GM23248 (cell line): ENCODE results near the gene STIP1. TPM values are rescaled to one million over a fixed set of nuclear protein-coding genes. Genes with fewer than 3 reads are reported as not detected.
A peak's percentile ranks its signal among the peaks of the same experiment; 100 is the strongest.

Experiments used
- DNase-seq: peaks from one replicate; pipeline ENCODE4 v3.0.0-alpha.2; 2015
- H2AFZ ChIP-seq: fragments of 200-600 bp; sonication (generic); 2 replicates; pipeline ENCODE4 v1.6.1; 2016; ENCODE audit warnings: antibody characterized with exemption
- H3F3A ChIP-seq: fragments of 200-600 bp; sonication (generic); 2 replicates; pipeline ENCODE4 v1.6.1; 2016; ENCODE audit warnings: mild to moderate bottlenecking, antibody characterized with exemption, mixed run types; ENCODE audit not compliant: insufficient read depth
- H3K27ac ChIP-seq: fragments of 200-600 bp; sonication (generic); 2 replicates; pipeline ENCODE4 v1.5.1; 2016; ENCODE audit warnings: mild to moderate bottlenecking
- H3K27me3 ChIP-seq: fragments of 200-600 bp; sonication (generic); replicated peaks from 2 replicates; pipeline ENCODE4 v1.6.1; 2016; ENCODE audit warnings: mild to moderate bottlenecking; ENCODE audit not compliant: insufficient read depth
- H3K36me3 ChIP-seq: fragments of 200-600 bp; sonication (generic); 2 replicates; pipeline ENCODE4 v1.6.1; 2016; ENCODE audit warnings: low read depth, mild to moderate bottlenecking
- H3K4me1 ChIP-seq: fragments of 200-600 bp; sonication (generic); 2 replicates; pipeline ENCODE4 v1.6.1; 2016; ENCODE audit warnings: mild to moderate bottlenecking; ENCODE audit not compliant: insufficient read depth
- H3K4me2 ChIP-seq: fragments of 200-600 bp; sonication (generic); one replicate; pipeline ENCODE4 v1.6.1; 2016; ENCODE audit warnings: mild to moderate bottlenecking; ENCODE audit not compliant: unreplicated experiment
- H3K4me3 ChIP-seq: fragments of 200-600 bp; sonication (generic); 2 replicates; pipeline ENCODE4 v1.5.1; 2016; ENCODE audit warnings: mild to moderate bottlenecking
- H3K79me2 ChIP-seq: fragments of 200-600 bp; sonication (generic); 2 replicates; pipeline ENCODE4 v1.6.1; 2016; ENCODE audit warnings: mild to moderate bottlenecking; ENCODE audit not compliant: insufficient read depth
- H3K9ac ChIP-seq: fragments of 200-600 bp; sonication (generic); 2 replicates; pipeline ENCODE4 v1.6.1; 2016; ENCODE audit warnings: mild to moderate bottlenecking
- H3K9me2 ChIP-seq: fragments of 200-600 bp; sonication (generic); 2 replicates; pipeline ENCODE4 v1.6.1; 2016; ENCODE audit warnings: mixed run types, mild to moderate bottlenecking, moderate library complexity; ENCODE audit not compliant: insufficient read depth
- H3K9me3 ChIP-seq: fragments of 200-600 bp; sonication (generic); one replicate; pipeline ENCODE4 v1.6.1; 2017; ENCODE audit warnings: low read depth
- H4K20me1 ChIP-seq: fragments of 200-600 bp; sonication (generic); 2 replicates; pipeline ENCODE4 v1.6.0; 2016; ENCODE audit not compliant: insufficient read depth
- EZH2 ChIP-seq: fragments of 200-600 bp; sonication (generic); IDR thresholded peaks from 2 replicates; pipeline ENCODE4 v1.6.1; 2018; ENCODE audit warnings: antibody characterized with exemption, mild to moderate bottlenecking; ENCODE audit not compliant: insufficient read depth, poor library complexity, severe bottlenecking
- EZH2phosphoT487 ChIP-seq: fragments of 200-600 bp; sonication (generic); IDR thresholded peaks from 2 replicates; pipeline ENCODE4 v1.6.1; 2018; ENCODE audit warnings: antibody characterized with exemption, moderate library complexity, mild to moderate bottlenecking, low read depth; ENCODE audit not compliant: insufficient read depth
- WGBS, 2 experiments: methylation state at CpG; one replicate each; pipeline ENCODE4 v1.1.6; 2015 to 2017; ENCODE audit warnings: low lambda C conversion rate in 2 of 2, low coverage in 1 of 2; ENCODE audit errors: missing lambda C conversion rate in 2 of 2; 5-methylcytosine and 5-hydroxymethylcytosine counted together
- in situ Hi-C: fragments of 300-500 bp; cut with MboI; formaldehyde crosslinking; loops from 2 replicates; pipeline ENCODE4 v1.15.0; 2020
- polyA plus RNA-seq: library from polyadenylated mRNA; unstranded; fragments of >200 nt; fragmentation: Nextera tagmentation; extraction: Ambion mirVana; gene quantifications from 2 replicates; pipeline ENCODE4 v1.2.1, GENCODE V29; 2016
- total RNA-seq: library from RNA; depleted of rRNA; stranded (reverse); fragments of >200 nt; shearing (Covaris generic); gene quantifications from 2 replicates; pipeline ENCODE4 v1.2.3, GENCODE V29; 2014

Gene STIP1
- total and polyA plus RNA-seq, 2 experiments from 2014 or later = 115 to 128 TPM

GRCh38 chr11:64246871-64247728 lies 61.1 kb downstream of the STIP1 start, which contains the start of gene PPP1R14B:
TSS of gene PPP1R14B (minus strand) at chr11:64246943. CDS start at chr11:64246673, 270 bp downstream.
- Histone ChIP-seq H3K9ac (peak within 1 kb of the TSS; percentile 92), H4K20me1 (no peaks in the 10 kb centered on the region), H3K4me2 (peak within 1 kb of the TSS; percentile 99), H3K9me2 (no peaks in the 10 kb centered on the region), H3K4me1 (0 out of 2 replicates have a peak, but pooled peaks cover 10% of the 10 kb centered on the region), H3K9me3 (no peaks in the 10 kb centered on the region), H3F3A (peaks cover 14% of the 10 kb centered on the region; the same call in 1 of the 2 replicates), H3K27ac (peak within 1 kb of the TSS; percentile 89), H3K4me3 (peak within 1 kb of the TSS; percentile 100), H3K36me3 (no peaks in the 10 kb centered on the region; the same call in 1 of the 2 replicates), H3K27me3 (no peaks in the 10 kb centered on the region), H3K79me2 (peaks cover 47% of the 10 kb centered on the region), H2AFZ (peak within 1 kb of the TSS; percentile 82)
- DNase-seq = peak; percentile 94
- TF ChIP-seq EZH2 (no peak), EZH2phosphoT487 (no peak)
- WGBS, 2 experiments = 0 to 2% methylated on average over 44 to 63 of the region's 74 CpGs
- in situ Hi-C loops = no loop called here

- Histone ChIP-seq H3K9ac (peak overlapping the region; percentile 90), H3K4me2 (peak overlapping the region; percentile 99), H3K9me2 (no peaks in the 10 kb centered on the region), H3K27ac (peak overlapping the region; percentile 89), H3K4me3 (peak overlapping the region; percentile 94), H3K36me3 (no peaks in the 10 kb centered on the region; the same call in 1 of the 2 replicates), H4K20me1 (no peaks in the 10 kb centered on the region), H3K4me1 (peaks cover 9% of the 10 kb centered on the region; the same call in 1 of the 2 replicates), H3K79me2 (peaks cover 47% of the 10 kb centered on the region), H3K27me3 (no peaks in the 10 kb centered on the region), H3K9me3 (no peaks in the 10 kb centered on the region), H2AFZ (peak overlapping the region; percentile 82), H3F3A (peaks cover 14% of the 10 kb centered on the region; the same call in 1 of the 2 replicates)
- TF ChIP-seq EZH2 (no peak), EZH2phosphoT487 (no peak)
- DNase-seq = no peak
- in situ Hi-C loops = no loop called here
- 38 to 55% methylated on average over 20 to 31 of the region's 31 CpGs for WGBS, 2 experiments
Measured at GRCh38 chr11:64247729-64248531, 62.0 kb downstream of the STIP1 start.

GRCh38 chr11:64248578-64248977 lies 62.6 kb downstream of the STIP1 start:
- WGBS, 2 experiments = 80 to 83% methylated on average over 5 to 7 of the region's 7 CpGs
- in situ Hi-C loops = no loop called here
- no peak for DNase-seq

GRCh38 chr11:64249038-64249437 lies 63.1 kb downstream of the STIP1 start:
- H2AFZ ChIP-seq = no peak overlapping the region
- no peaks in the 10 kb centered on the region for H3K9me3 ChIP-seq
- H3K4me2 ChIP-seq = no peak overlapping the region
- TF ChIP-seq EZH2 (no peak), EZH2phosphoT487 (no peak)
- no peak overlapping the region for H3K27ac ChIP-seq
- peaks cover 48% of the 10 kb centered on the region for H3K79me2 ChIP-seq
- H3K27me3 ChIP-seq = no peaks in the 10 kb centered on the region
- no peaks in the 10 kb centered on the region for H3K36me3 ChIP-seq
- peaks cover 11% of the 10 kb centered on the region; the same call in 1 of the 2 replicates for H3K4me1 ChIP-seq
- in situ Hi-C loops = no loop called here
- WGBS, 2 experiments = 93 to 100% methylated on average over 4 of the region's 4 CpGs
- no peak overlapping the region for H3K9ac ChIP-seq
- peaks cover 14% of the 10 kb centered on the region; the same call in 1 of the 2 replicates for H3F3A ChIP-seq
- no peak overlapping the region for H3K4me3 ChIP-seq
- no peaks in the 10 kb centered on the region for H4K20me1 ChIP-seq
- no peak for DNase-seq
- H3K9me2 ChIP-seq = no peaks in the 10 kb centered on the region

More at GRCh38 chr11:64248578-64248977, 62.6 kb downstream of the STIP1 start:
- Histone ChIP-seq H3K4me2 (no peak overlapping the region), H3K4me1 (peaks cover 10% of the 10 kb centered on the region; the same call in 1 of the 2 replicates), H3K27ac (no peak overlapping the region), H4K20me1 (no peaks in the 10 kb centered on the region), H3F3A (peaks cover 14% of the 10 kb centered on the region; the same call in 1 of the 2 replicates), H3K9ac (no peak overlapping the region), H2AFZ (no peak overlapping the region), H3K4me3 (no peak overlapping the region), H3K9me2 (no peaks in the 10 kb centered on the region), H3K79me2 (peaks cover 48% of the 10 kb centered on the region), H3K9me3 (no peaks in the 10 kb centered on the region), H3K36me3 (no peaks in the 10 kb centered on the region; the same call in 1 of the 2 replicates), H3K27me3 (no peaks in the 10 kb centered on the region)
- no peak for TF ChIP-seq EZH2
- no peak for TF ChIP-seq EZH2phosphoT487
